ENCODE results near the gene CACNG1. TPM values are rescaled to one million over a fixed set of nuclear protein-coding genes. Genes with fewer than 3 reads are reported as not detected.
"Not testable (repeated sequence)": the region's sequence is repeated elsewhere in the genome, so short reads cannot be mapped to it uniquely, and the experiment has no call there.

The CACNG1 gene
- total RNA-seq, 1 experiment from 2014 or later, result not detected

DNA sequence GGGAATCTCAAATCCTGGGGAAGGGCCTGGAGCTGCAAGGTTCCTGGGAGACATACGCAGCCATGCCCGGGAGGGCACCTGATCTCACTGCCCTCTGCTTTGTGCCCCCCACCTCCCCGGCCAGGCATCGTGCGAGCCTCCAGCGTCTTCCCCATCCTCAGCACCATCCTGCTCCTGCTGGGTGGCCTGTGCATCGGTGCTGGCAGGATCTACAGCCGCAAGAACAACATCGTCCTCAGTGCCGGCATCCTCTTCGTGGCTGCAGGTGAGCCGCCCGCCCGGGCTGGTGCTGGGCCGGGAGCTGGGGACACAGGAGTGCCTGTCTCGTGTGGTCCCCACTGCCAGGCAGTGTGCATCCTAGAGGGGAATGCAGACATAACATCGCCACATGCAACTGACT is 19.6 kb upstream of the CACNG1 start:
- no peak for DNase-seq (ENCODE audit: extremely low read depth, low read depth)

DNA sequence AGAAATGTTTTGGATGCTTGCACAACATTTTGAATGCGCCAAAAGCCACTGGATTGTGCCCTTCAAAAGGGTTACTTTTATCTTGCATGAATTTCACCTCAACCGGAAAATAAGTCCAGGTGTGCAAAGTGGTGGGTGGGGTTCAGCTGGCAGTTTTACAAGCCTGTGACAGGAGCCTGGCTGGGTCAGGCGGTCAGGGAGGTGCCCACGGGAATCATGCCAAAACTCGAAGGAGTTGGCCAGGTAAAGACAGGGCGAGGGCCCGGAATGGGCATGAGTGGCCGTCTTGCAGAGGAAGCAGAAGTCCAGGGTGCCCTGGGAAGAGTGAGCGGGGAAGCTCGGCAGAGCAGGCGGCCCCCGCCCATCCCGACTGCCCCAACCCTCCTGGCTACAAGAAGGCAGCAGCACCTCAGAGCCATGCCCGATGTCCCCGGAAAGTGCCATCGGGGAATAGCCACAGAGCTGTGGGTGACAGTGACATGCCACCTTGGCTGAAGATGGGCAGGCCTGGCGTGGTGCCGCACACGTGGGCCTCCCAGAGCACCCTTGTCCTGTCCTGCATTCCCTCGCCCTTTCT is 19.1 kb upstream of the CACNG1 start:
- no peak for DNase-seq (ENCODE audit: extremely low read depth, low read depth)

DNA sequence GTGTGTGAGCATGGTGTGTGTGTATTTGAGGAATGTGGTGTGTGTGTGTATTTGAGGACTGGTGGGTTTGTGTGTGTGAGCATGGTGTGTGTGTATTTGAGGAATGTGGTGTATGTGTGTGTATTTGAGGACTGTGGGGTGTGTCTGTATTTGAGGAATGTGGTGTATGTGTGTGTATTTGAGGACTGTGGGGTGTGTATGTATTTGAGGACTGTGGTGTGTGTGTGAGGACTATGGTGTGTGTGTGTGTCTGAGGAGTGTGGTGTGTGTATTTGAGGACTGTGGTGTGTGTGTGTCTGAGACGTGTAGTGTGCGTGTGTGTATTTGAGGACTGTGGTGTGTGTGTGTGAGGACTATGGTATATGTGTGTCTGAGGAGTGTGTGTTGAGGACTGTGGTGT is 18.0 kb upstream of the CACNG1 start:
- no peak for DNase-seq (ENCODE audit: extremely low read depth, low read depth)

DNA sequence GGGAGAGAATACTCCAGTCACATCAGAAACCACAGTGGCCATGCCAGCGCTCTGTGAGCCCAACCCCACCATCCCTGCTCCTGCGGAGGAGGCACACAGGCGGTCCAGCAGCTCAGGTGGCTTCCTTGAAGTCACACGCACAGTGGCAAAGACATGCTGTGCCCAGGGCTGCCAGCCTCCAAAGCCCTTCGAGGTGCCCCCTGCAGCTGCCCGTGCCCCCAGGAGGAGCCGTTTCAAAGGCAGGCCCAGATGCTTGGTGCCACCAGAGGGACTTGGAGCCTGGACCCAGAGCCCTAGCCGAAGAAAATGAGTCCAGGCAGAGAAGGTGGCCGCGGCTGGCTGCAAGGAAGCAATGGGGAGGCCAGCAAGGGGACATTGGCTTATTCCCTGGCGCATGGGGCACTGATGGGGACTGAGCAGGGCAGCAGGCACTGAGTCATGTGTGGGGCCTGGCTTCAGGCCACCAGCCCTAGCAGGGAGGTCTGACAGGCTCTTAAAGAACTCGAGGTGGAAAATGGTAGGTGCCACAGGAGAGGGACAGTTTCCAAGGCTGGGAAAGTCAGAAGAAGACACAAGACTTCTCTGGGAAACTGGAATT is 17.2 kb upstream of the CACNG1 start:
- DNase-seq (ENCODE audit: extremely low read depth, low read depth), result no peak

DNA sequence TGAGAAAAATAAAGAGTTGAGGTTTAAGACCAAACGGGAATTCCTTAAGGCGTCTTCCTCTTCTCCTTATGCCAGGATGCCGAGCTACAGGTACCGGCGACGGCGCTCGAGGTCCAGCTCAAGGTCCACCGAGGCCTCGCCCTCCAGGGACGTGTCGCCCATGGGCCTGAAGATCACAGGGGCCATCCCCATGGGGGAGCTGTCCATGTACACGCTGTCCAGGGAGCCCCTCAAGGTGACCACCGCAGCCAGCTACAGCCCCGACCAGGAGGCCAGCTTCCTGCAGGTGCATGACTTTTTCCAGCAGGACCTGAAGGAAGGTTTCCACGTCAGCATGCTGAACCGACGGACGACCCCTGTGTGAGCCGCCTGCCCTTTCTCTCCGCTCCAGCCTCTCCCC is 13.7 kb upstream of the CACNG1 start:
- DNase-seq (ENCODE audit: extremely low read depth, low read depth), result no peak

DNA sequence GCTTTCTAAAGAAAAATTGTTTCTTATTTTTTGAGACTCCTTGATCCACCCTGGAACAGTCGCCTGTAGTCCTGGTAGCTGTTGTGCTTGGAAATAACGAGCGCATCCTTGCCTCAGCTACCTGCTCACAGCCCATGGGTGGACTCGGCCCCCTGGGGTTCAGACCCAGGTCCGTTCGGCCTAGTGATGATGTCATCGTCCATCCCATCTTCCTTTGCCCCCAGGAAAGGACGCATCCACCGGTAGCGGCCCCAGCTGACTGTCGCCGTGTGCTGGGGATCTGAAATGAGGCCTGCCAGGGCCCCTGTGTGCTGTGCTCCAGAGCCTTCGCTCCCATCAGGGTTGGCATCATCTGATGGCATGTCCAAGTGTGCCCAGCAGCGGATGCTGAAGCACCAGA is 12.0 kb upstream of the CACNG1 start:
- no peak for DNase-seq (ENCODE audit: extremely low read depth, low read depth)

DNA sequence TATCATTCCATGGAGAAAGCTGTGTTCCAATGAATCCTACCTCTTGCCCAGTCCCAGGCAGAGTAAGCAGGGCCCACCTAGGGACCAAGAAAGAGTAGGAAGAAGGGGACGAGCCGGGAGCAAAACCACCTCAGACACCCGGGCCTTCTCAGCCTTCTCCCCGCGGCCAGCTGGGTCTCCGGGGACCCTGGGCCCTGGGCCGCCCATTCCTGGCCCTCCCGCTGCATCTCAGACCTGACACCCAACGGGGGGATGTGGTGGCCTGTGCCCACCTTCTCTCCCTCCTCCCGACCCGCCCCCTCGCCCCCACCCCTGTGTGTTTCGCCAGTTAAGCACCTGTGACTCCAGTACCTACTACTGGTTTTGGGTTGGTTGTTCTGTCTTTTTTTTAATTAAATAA is 11.4 kb upstream of the CACNG1 start:
- DNase-seq (ENCODE audit: extremely low read depth, low read depth), result no peak

DNA sequence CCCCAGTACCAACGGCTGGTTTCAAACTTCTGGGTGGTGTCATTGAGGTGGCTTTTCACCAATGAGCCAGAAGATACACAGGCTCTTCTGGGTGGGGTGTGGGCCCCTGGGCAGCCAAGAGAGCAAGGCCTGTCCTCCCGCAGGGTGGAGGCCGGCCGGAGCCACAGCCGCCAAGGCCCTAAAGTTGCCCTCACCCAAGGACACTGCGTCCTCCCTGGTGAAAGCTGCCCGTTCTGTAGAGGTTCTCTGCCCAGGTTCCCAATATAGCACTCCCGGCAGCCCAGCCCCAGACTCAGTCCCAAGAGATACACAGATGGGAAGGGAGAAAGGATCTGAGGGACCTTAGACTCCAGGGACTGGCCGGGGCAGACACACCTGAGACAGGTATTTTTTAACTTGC is 10.7 kb upstream of the CACNG1 start:
- no peak for DNase-seq (ENCODE audit: extremely low read depth, low read depth)

DNA sequence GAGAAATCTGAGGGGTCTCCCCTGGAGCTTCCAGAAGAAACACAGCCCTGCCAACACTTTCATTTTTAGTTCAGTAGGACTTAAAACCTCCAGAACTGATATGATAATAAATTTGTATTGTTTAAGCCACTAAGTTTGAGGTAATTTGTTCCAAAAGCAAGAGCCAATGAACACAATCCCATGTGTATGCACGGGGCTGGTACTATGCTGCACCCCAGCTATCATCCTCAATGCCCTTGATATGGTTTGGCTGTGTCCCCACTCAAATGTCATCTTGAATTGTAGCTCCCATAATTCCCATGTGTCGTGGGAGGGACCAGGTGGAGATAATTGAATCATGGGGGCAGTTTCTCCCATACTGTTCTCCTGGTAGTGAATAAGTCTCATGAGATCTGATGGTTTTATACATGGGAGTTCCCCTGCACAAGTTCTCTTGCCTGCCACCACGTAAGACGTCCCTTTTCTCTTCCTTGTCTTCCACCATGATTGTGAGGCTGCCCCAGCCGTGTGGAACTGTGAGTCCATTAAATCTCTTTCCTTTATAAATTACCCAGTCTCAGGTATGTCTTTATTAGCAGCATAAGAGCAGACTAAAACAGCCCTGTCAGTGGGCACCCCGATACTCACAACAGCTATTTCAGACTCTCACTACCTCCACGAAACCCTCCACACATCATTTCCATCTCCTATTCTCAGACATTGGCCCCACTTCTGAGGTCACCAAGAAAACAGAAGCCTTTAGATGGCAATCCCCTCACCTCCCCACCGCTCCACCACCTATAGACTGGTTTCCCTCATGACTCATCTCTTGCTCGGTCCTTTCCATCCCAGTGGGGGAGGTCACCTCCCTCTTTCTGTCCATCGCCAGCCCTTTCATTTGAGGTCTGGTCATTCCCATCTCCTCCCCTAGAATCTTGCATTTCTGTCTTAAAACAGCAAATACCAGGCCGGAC is 8.9 kb upstream of the CACNG1 start:
- DNase-seq (ENCODE audit: extremely low read depth, low read depth), result no peak

DNA sequence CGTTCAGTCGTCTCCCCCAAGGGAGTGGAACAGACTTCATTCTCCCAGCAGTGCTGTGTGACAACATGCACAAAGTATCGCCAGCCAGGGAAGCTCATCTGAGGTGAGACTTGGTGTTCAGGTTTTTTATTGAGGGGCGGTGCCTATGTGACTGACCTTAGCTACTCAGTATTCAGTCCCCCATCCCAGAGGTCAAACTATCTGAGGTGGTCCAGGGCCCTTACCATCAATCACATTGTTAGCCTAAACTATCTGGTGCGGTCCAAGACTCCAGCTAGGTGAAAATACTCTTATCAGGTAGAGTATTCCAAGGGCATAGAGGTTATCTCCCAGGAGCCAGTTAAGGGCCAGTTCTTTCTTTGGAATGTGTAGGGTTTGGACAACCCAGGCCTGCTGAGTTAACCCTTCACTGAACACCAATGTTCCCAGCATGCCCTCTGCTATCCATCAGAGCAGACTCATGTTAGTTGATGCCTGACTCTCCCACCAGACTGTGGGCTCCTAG is 5.4 kb upstream of the CACNG1 start:
- no peak for DNase-seq (ENCODE audit: extremely low read depth, low read depth)

DNA sequence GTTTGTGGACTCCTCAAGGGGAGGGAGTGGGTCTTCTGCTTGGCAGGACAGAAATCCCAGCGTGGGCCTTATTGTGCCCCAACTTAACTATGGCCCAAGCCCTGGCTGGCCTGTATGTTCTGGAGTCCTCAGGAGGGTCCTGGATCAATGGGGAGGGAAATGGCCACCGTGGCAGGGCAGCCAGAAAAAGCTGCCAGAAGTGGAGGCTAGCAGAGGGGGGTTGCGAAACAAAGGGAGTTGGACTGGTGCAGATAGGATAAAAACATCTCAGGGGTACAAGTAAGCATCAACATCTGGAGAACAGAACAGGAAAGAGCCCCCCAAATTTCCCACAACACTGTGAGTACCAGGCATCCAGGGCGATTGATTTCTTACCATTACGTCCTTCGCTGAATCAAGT is 3.7 kb upstream of the CACNG1 start:
- DNase-seq (ENCODE audit: extremely low read depth, low read depth), result no peak

DNA sequence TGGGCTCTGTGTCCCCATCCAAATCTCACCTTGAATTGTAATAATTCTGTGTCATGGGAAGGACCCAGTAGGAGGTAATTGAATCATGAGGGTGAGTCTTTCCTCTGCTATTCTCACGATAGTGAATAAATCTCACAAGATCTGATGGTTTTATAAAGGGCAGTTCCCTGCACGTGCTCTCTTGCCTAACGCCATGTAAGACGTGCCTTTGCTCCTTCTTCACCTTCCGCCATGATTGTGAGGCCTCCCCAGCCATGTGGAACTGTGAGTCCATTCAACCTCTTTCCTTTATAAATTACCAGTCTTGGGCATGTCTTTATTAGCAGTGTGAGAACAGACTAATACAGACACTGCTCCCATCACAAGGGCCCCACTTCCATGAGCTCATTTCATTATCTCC is 3.2 kb upstream of the CACNG1 start:
- DNase-seq (ENCODE audit: extremely low read depth, low read depth), result not testable (repeated sequence)

DNA sequence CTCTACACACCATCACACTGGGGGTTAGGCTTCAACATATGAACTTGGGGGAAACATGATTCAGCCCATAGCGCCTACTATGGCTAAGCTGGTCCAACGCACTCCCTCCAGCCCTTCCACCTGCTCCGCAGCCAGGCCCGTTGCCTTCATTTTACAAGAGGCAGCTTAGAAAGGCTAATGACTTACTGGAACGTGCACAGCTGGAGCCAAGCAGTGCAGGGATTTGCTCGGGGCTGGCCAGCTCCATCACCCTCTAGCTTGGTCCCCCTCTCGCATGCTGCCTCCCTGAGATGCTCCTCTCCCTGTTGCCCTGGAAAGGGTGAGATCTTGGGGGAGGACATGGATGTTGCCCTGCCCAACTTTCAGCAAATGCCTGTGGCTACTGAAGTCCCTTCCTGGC is 2.8 kb upstream of the CACNG1 start:
- DNase-seq (ENCODE audit: extremely low read depth, low read depth), result no peak

DNA sequence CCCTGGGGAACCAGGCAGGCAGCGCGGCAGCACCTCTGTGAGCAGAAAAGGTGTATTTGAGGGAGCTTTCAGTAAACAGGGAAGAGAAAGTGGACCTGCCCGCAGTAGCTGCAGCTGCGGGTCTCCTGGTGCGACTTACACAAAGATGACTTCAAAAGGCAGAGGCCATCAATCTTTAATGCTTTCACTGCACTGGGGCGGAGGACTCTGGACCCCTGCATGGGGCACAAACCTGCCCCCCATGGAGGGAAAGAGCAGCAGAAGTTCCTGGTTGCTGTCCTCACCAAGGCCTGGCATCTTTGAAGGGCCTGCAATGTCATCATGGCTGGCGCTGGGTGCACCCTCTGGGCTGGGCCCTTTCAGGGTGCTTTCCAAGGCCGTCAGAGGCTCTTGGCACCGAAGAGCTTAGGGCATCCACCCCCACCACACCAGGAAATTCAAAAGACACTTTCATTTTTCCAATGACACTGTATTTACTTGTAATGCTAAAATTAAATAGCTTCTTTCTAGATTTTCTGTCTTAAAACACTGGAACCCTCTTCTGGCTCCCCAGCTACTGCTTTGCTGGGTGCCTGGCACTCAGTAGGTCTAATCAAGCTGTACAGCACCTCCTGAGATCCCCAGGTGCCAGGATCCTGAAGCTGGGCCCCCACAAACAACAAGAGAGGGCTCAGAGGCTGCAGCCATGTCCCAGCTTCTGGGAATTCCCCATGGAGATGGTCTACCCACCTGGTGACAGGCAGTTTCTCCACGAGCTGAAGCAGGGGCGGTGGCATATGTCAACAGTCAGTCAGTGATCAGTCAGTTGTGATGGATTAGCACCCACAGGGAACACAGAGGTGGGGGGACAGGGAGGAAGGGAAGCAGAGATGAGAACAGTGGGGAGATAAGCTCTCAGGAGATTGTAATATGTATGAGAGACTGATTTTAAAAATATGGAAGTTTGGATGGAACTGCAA is 2.1 kb upstream of the CACNG1 start:
- no peak for DNase-seq (ENCODE audit: extremely low read depth, low read depth)

DNA sequence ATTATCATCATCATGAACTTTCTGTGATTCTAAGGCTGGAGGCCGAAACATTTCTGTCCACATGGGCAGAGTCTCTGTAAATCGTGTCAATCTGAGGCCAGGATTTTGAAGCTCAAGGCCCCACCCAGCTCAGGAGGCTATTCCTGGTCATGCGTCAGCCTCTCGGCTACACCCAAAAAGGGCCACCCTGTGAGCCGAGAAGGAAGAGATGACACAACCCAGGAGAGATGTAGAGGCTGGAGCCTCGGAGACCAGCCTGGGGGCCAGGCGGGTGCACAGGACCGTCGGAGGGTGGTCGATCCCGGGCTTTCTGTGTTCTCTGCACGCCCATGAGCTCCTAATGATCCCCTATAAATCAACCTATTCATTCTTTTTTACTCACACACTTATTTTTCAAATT is 1.1 kb upstream of the CACNG1 start:
- DNase-seq (ENCODE audit: extremely low read depth, low read depth), result no peak

DNA sequence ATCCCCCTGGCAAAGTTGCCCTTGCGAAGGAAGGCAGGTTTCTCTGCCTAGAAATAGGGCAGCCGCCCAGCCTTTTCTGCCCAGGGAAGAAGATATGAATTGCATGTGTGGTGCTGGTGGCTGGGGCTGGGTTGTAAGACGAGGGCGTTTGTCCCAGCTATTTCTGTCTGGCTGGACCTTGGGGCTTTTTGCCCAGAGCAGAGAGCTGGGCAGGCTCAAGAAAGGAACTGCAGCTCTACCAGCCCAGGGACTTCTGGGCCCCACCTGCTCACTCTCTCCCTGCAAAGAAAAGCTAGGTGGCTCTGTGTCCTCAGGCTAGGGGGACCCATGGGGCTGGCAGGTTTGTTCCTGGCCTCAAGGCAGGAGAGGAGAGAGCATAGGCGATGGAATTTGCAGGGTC is 586 bp downstream of the CACNG1 start:
- DNase-seq (ENCODE audit: extremely low read depth, low read depth), result no peak

DNA sequence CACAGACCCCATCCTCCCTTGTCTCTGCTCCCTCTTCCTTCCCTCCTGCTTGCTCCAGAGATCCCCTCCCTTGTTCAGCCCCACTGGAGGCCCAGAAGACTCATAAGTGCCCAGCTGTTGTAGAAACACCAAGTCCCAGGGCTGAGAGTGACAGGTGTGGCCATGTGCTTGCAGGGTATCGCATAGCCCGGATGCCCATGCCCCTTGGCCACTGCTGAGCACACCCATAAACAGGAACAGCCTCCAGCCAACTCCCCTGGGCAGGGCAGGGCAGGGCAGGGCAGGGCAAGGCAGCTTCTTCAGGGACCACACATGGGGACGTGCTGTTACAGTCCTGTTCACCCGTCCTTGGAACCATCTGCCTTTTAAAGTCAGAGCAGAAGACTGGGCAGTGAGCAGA is 2.0 kb downstream of the CACNG1 start:
- DNase-seq (ENCODE audit: extremely low read depth, low read depth), result no peak

DNA sequence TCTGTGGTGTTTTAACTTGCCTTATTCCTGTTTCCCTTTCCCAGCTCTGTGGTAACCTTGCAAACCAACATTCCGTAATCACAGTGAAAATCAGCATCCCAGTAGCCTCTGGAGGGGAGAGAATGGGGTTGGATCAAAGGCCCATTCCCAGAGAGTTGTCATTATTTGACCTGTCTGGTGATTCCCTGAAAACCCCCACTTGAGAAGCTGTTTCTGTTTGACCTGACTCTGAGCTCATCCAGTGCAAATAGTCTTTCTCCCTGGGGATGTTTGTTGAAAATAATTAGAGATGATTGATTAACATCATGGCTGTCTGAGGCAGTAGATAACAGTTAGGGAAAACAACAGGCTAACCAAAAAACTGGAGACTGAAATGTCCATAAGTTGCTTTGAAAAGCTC is 3.0 kb downstream of the CACNG1 start:
- no peak for DNase-seq (ENCODE audit: extremely low read depth, low read depth)

DNA sequence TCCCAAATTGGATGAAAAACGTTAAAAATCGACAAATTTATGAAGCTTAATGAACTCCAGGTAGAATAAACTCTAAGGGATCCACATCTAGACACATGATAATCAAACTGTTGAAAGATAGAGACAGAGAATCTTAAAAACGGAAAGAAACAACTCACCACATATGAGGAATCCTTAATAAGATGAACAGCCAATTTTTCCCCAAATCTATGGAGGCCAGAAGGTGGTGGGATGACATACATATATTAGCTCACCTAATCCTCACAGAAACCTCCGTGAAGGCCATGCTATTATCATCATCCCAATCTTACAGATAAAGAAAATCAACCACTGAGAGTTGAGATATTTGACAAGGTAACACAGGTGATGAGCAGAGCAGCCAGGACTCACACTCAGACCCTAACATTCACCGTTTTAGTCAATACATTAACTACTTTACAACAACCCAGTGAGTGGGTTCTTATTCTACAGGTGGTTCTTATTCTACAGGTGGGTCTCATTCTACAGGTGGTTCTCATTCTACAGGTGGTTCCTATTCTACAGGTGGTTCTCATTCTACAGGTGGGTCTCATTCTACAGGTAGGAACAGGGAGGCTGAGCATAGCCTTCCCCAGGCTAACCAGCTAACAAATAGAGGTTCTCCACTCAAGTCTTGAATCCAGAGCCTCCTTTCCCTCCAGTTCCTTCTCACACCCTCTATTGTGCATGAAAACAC is 4.8 kb downstream of the CACNG1 start:
- DNase-seq (ENCODE audit: extremely low read depth, low read depth), result no peak

DNA sequence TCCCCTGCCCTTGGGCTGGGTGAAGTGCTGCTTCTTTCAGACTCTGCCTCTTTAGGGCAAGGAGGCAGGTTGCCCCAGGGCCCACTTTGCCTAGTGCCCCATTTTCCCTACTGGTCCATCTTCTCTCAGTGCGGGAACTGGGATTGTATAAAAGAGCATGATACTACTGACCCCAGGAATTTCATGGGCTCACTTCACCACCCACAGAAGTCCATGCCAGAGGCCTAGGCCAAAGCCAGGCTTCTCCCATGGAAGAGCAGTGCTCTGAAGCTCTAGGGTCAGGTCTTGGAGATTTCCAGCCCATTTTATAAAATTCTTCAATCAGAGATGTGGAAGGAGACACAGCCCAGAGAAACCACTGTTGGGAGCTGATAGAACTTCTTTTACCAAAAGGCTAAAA is 5.7 kb downstream of the CACNG1 start:
- DNase-seq (ENCODE audit: extremely low read depth, low read depth), result no peak
